Activated CD4-positive, alpha-beta T cell treated with anti-CD3 and anti-CD28 coated beads, Interleukin-2, amount 50 U/mL, for 1 hour (primary cell): Measurements from ENCODE around the gene LTBP1.

Experiments
- DNase-seq: peaks from one replicate; pipeline ENCODE4 v3.0.0-alpha.2; 2020

Gene LTBP1

GRCh38 chr2:33207151-33207740, 260.5 kb downstream of the LTBP1 start:
- no peak for DNase-seq

GRCh38 chr2:33208400-33208799, 261.6 kb downstream of the LTBP1 start:
- DNase-seq: no peak

- DNase-seq: no peak
Measured at GRCh38 chr2:33209976-33210375, 263.2 kb downstream of the LTBP1 start.

GRCh38 chr2:33210626-33211025, 263.9 kb downstream of the LTBP1 start:
- no peak for DNase-seq

- no peak for DNase-seq
Measured at GRCh38 chr2:33212151-33212550, 265.4 kb downstream of the LTBP1 start.

GRCh38 chr2:33213244-33213643, 266.5 kb downstream of the LTBP1 start:
- no peak for DNase-seq

- no peak for DNase-seq
Measured at GRCh38 chr2:33213648-33214047, 266.9 kb downstream of the LTBP1 start.

GRCh38 chr2:33214436-33214835, 267.7 kb downstream of the LTBP1 start:
- no peak for DNase-seq

- DNase-seq: no peak
Measured at GRCh38 chr2:33214857-33215256, 268.1 kb downstream of the LTBP1 start.

- no peak for DNase-seq
Measured at GRCh38 chr2:33215299-33215698, 268.5 kb downstream of the LTBP1 start.

GRCh38 chr2:33215983-33216382, 269.2 kb downstream of the LTBP1 start:
- no peak for DNase-seq

GRCh38 chr2:33216508-33217182, 269.9 kb downstream of the LTBP1 start:
- no peak for DNase-seq

GRCh38 chr2:33217406-33217805, 270.7 kb downstream of the LTBP1 start:
- no peak for DNase-seq

GRCh38 chr2:33219114-33219513, 272.4 kb downstream of the LTBP1 start:
- no peak for DNase-seq

GRCh38 chr2:33219850-33220275, 273.1 kb downstream of the LTBP1 start:
- no peak for DNase-seq

GRCh38 chr2:33220533-33220932, 273.8 kb downstream of the LTBP1 start:
- no peak for DNase-seq

GRCh38 chr2:33221046-33221784, 274.5 kb downstream of the LTBP1 start:
- DNase-seq: no peak

- no peak for DNase-seq
Measured at GRCh38 chr2:33222309-33222708, 275.6 kb downstream of the LTBP1 start.

- no peak for DNase-seq
Measured at GRCh38 chr2:33223856-33224255, 277.1 kb downstream of the LTBP1 start.

- no peak for DNase-seq
Measured at GRCh38 chr2:33225350-33225749, 278.6 kb downstream of the LTBP1 start.

GRCh38 chr2:33226546-33226945, 279.8 kb downstream of the LTBP1 start:
- DNase-seq: no peak

GRCh38 chr2:33229646-33230045, 282.9 kb downstream of the LTBP1 start:
- no peak for DNase-seq

- DNase-seq: no peak
Measured at GRCh38 chr2:33230195-33230594, 283.4 kb downstream of the LTBP1 start.

GRCh38 chr2:33230842-33231241, 284.1 kb downstream of the LTBP1 start:
- no peak for DNase-seq
